Neural progenitor cell (in vitro differentiated cells): ENCODE results near the gene TYK2. TPM values are rescaled to one million over a fixed set of nuclear protein-coding genes. Genes with fewer than 3 reads are reported as not detected.

ENCODE experiments used
- DNase-seq: peaks from one replicate; pipeline ENCODE4 v3.0.0-alpha.2; 2016; ENCODE audit warnings: low spot score
- H2AFZ ChIP-seq: fragments of 200-600 bp; sonication (generic); replicated peaks from 2 replicates; pipeline ENCODE4 v1.6.1; 2016; ENCODE audit warnings: antibody characterized with exemption
- H3F3A ChIP-seq: fragments of 200-600 bp; sonication (generic); 2 replicates; pipeline ENCODE4 v1.6.1; 2016; ENCODE audit warnings: antibody characterized with exemption, low read depth
- H3K27ac ChIP-seq: fragments of 200-600 bp; sonication (generic); 2 replicates; pipeline ENCODE4 v1.5.1; 2016; ENCODE audit warnings: mild to moderate bottlenecking
- H3K27me3 ChIP-seq: fragments of 200-600 bp; sonication (generic); 2 replicates; pipeline ENCODE4 v1.6.1; 2016; ENCODE audit warnings: mild to moderate bottlenecking, moderate library complexity
- H3K36me3 ChIP-seq: fragments of 200-600 bp; sonication (generic); 2 replicates; pipeline ENCODE4 v1.5.1; 2016
- H3K4me1 ChIP-seq: fragments of 200-600 bp; sonication (generic); 2 replicates; pipeline ENCODE4 v1.6.1; 2016; ENCODE audit warnings: mixed run types
- H3K4me2 ChIP-seq: fragments of 200-600 bp; sonication (generic); 2 replicates; pipeline ENCODE4 v1.6.1; 2016
- H3K4me3 ChIP-seq: fragments of 200-600 bp; sonication (generic); 2 replicates; pipeline ENCODE4 v1.5.1; 2016
- H3K79me2 ChIP-seq: fragments of 200-600 bp; sonication (generic); 2 replicates; pipeline ENCODE4 v1.6.1; 2016; ENCODE audit warnings: low read depth
- H3K9ac ChIP-seq: fragments of 200-600 bp; sonication (generic); 2 replicates; pipeline ENCODE4 v1.6.1; 2016
- H3K9me3 ChIP-seq: fragments of 200-600 bp; sonication (generic); 2 replicates; pipeline ENCODE4 v1.5.1; 2016; ENCODE audit warnings: low read depth
- H4K20me1 ChIP-seq: fragments of 200-600 bp; sonication (generic); 2 replicates; pipeline ENCODE4 v1.6.1; 2016; ENCODE audit warnings: low read depth
- H3K27ac Mint-ChIP-seq: 3 replicates; pipeline ENCODE4 v1.8.0; 2021; ENCODE audit warnings: mixed read lengths
- H3K27me3 Mint-ChIP-seq: 2 replicates; pipeline ENCODE4 v1.8.0; 2022; ENCODE audit warnings: low read depth, mild to moderate bottlenecking, inconsistent platforms, moderate library complexity, mixed read lengths; ENCODE audit not compliant: insufficient read depth
- H3K36me3 Mint-ChIP-seq: 3 replicates; pipeline ENCODE4 v1.8.0; 2021; ENCODE audit warnings: mixed read lengths
- H3K4me1 Mint-ChIP-seq: 3 replicates; pipeline ENCODE4 v1.8.0; 2021; ENCODE audit warnings: mixed read lengths
- H3K4me3 Mint-ChIP-seq: 3 replicates; pipeline ENCODE4 v1.8.0; 2021; ENCODE audit warnings: mild to moderate bottlenecking, moderate library complexity, mixed read lengths
- H3K9me3 Mint-ChIP-seq: 3 replicates; pipeline ENCODE4 v1.8.0; 2020; ENCODE audit warnings: mixed read lengths
- CTCF ChIP-seq: fragments of 200-600 bp; sonication (generic); IDR thresholded peaks from 2 replicates; pipeline ENCODE4 v1.5.1; 2017; ENCODE audit warnings: antibody characterized with exemption, mild to moderate bottlenecking
- EZH2 ChIP-seq: fragments of 200-600 bp; sonication (generic); IDR thresholded peaks from 2 replicates; pipeline ENCODE4 v1.6.1; 2017; ENCODE audit warnings: antibody characterized with exemption, mild to moderate bottlenecking, moderate library complexity
- EZH2phosphoT487 ChIP-seq: fragments of 200-600 bp; sonication (generic); IDR thresholded peaks from 2 replicates; pipeline ENCODE4 v1.6.1; 2017; ENCODE audit warnings: antibody characterized with exemption
- total RNA-seq: library from RNA; depleted of rRNA; stranded (reverse); fragments of >200 nt; gene quantifications from 2 replicates; pipeline ENCODE4 v1.2.3, GENCODE V29; 2015; ENCODE audit warnings: low replicate concordance

Gene TYK2
- total RNA-seq, 1 donor from 2014 or later: 20.7 TPM

GRCh38 chr19:10424011-10424637 is 43.8 kb upstream of the TYK2 start:
- Histone ChIP-seq H4K20me1 (peaks cover 37% of the 10 kb centered on the region), H3K36me3 (no peaks in the 10 kb centered on the region), H3K4me2 (peak overlapping the region; percentile 71), H3K4me3 (peak overlapping the region; percentile 35), H3K79me2 (no peaks in the 10 kb centered on the region), H3K27me3 (peaks cover 100% of the 10 kb centered on the region), H3F3A (peaks cover 51% of the 10 kb centered on the region), H3K4me1 (no peaks in the 10 kb centered on the region), H3K27ac (no peak overlapping the region), H3K9me3 (no peaks in the 10 kb centered on the region), H2AFZ (peak overlapping the region; percentile 41), H3K9ac (no peak overlapping the region)
- Mint-ChIP-seq H3K4me3 (peak overlapping the region; percentile 13), H3K27me3 (peaks cover 72% of the 10 kb centered on the region), H3K27ac (no peak overlapping the region), H3K4me1 (peaks cover 22% of the 10 kb centered on the region), H3K36me3 (no peaks in the 10 kb centered on the region), H3K9me3 (no peaks in the 10 kb centered on the region)
- DNase-seq: peak; percentile 90
- TF ChIP-seq CTCF (peak; percentile 94), EZH2 (no peak), EZH2phosphoT487 (no peak)

DNA sequence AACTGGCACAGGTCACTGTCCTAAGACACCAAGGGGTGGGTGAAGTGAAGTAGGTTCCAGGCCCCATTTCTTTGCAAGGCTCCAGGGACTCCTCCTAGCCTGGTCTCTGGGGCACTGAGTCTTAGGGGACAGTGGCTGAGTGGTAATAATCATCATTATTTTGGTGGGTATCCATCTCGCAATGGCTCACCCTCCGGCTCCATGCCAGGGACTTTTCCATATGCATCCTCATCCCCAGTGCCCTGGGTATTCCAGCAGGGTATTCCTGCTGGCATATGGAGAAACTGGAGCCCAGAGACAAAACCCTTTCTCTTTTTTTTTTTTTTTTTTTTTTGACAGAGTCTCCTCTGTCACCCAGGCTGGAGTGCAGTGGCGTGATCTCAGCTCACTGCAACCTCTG is 42.5 kb upstream of the TYK2 start:
- Mint-ChIP-seq H3K4me3 (no peak overlapping the region), H3K27ac (no peak overlapping the region), H3K36me3 (no peaks in the 10 kb centered on the region), H3K9me3 (no peaks in the 10 kb centered on the region), H3K4me1 (peaks cover 32% of the 10 kb centered on the region), H3K27me3 (peaks cover 67% of the 10 kb centered on the region)
- H3K79me2 ChIP-seq: no peaks in the 10 kb centered on the region
- TF ChIP-seq EZH2 (no peak), EZH2phosphoT487 (no peak), CTCF (no peak)
- H3K9ac ChIP-seq: no peak overlapping the region
- peaks cover 9% of the 10 kb centered on the region for H3K4me1 ChIP-seq
- H3K4me3 ChIP-seq: no peak overlapping the region
- no peak overlapping the region for H3K4me2 ChIP-seq
- H2AFZ ChIP-seq: no peak overlapping the region
- no peak overlapping the region for H3K27ac ChIP-seq
- no peaks in the 10 kb centered on the region for H3K36me3 ChIP-seq
- peaks cover 100% of the 10 kb centered on the region for H3K27me3 ChIP-seq
- peaks cover 37% of the 10 kb centered on the region for H4K20me1 ChIP-seq
- H3F3A ChIP-seq: peaks cover 59% of the 10 kb centered on the region
- no peaks in the 10 kb centered on the region for H3K9me3 ChIP-seq
- no peak for DNase-seq

GRCh38 chr19:10422046-10422461 is 41.7 kb upstream of the TYK2 start:
- no peak overlapping the region for H3K27ac Mint-ChIP-seq
- TF ChIP-seq CTCF: no peak
- TF ChIP-seq EZH2phosphoT487: no peak
- no peak for TF ChIP-seq EZH2
- DNase-seq: no peak
- H3F3A ChIP-seq: peaks cover 66% of the 10 kb centered on the region
- H3K9me3 Mint-ChIP-seq: no peaks in the 10 kb centered on the region
- H3K36me3 Mint-ChIP-seq: no peaks in the 10 kb centered on the region
- no peaks in the 10 kb centered on the region for H3K9me3 ChIP-seq
- H2AFZ ChIP-seq: no peak overlapping the region
- peaks cover 62% of the 10 kb centered on the region for H3K27me3 Mint-ChIP-seq
- H3K36me3 ChIP-seq: no peaks in the 10 kb centered on the region
- H3K4me1 ChIP-seq: peaks cover 13% of the 10 kb centered on the region
- no peak overlapping the region for H3K27ac ChIP-seq
- peaks cover 100% of the 10 kb centered on the region for H3K27me3 ChIP-seq
- H3K9ac ChIP-seq: no peak overlapping the region
- no peaks in the 10 kb centered on the region for H3K79me2 ChIP-seq
- H4K20me1 ChIP-seq: peaks cover 41% of the 10 kb centered on the region
- H3K4me1 Mint-ChIP-seq: peaks cover 36% of the 10 kb centered on the region
- H3K4me3 Mint-ChIP-seq: peak overlapping the region; percentile 84
- H3K4me3 ChIP-seq: no peak overlapping the region
- no peak overlapping the region for H3K4me2 ChIP-seq
